RPMI7951 (cell line): ENCODE measurements around the gene RAB31. TPM values are rescaled to one million over a fixed set of nuclear protein-coding genes. Genes with fewer than 3 reads are reported as not detected.
A peak's percentile ranks its signal among the peaks of the same experiment; 100 is the strongest.

Source experiments
- DNase-seq: peaks from one replicate; pipeline ENCODE4 v3.0.0-alpha.2; 2012; ENCODE audit warnings: low read depth
- total RNA-seq: library from RNA; depleted of rRNA; stranded (reverse); fragments of >200 nt; shearing (Covaris generic); gene quantifications from 2 replicates; pipeline ENCODE4 v1.2.3, GENCODE V29; 2014

The RAB31 gene
- total RNA-seq, 1 experiment from 2014 or later, result 41.7 TPM

DNA sequence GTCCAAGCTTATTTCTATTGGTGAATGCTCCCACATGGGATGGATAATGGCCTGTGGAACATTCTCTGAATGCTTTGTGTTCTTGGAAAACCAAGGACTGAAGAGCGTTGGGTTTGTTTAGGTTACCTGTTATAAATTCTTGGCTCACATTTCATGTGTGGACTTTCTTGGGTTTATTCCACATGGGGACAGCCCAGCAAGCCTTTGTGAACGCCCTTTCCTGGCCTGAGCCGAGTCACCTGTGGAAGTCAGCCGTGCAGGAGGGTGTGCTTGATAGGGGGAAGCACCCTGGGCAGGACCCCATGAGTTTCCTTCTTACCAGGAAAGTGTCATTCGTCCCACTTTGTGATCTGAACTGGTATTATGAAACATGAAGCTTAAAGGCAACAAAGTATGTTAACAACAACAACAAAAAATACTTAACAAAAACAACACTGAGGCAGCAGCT is 4.1 kb downstream of the RAB31 start:
- no peak for DNase-seq

DNA sequence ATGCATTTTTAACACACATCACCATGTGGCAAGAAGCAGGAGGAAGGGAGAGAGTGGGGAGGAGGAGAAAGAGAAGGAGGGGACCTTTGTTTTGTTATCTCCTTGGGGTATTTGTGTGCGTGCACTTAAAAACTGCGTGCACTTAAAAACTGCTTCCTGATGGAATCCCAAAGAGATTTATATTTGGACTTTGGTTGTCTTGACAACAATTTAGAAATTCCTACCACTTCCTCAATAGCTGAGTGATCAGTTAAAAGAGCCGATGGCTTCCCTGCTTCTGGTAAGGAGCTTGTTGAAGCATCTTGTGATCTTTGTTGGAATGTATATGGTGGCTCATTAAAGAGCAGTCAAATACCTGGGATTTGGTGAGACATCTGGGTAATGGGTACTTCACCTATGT is 4.5 kb downstream of the RAB31 start:
- DNase-seq, result no peak

DNA sequence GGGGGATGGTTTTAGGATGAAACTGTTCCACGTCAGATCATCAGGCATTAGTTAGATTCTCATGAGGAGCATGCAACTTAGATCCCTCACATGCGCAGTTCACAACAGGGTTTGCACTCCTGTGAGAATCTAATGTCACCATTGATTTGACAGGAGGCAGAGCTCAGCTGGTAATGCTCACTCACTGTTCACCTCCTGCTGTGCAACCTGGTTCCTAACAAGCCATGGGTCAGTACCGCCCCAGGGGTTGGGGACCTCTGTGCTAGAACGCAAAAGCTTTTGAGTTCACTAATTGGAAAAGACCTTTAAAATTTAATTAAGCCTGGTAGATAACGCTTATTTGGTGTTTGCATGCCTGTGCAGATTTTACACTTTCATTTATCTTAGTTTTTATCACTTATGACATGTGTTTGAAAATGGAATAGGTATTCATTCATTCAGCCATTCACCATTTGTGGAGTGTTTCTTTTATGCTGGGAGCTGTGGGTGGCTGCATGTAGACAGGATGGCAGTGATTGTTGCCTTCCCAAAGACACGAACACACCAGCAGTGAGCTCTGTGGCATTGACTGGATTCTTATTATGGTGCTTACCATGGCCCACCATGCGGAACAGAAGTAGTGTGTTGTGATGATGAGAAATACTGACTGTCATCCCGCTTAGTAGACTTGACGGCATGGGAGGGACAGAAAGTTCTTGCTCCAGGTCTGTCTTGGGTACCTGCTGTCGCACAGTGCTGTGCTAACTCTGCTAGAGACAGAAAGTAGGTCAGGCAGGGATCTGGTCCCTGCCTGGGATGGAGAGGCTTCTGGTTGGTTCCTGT is 6.4 kb downstream of the RAB31 start:
- no peak for DNase-seq

DNA sequence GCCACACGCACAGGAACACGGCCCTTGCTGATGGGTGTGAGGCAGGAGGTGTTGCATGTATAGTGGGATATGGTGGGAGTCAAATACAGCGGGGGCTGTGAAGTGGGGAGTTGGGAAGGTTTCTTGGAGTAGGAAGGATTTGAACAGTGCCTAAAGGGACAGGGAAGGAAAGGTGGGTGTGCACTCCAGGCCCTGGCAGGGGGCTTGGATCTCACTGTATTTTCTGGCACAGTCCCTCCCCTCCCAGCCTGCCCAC is 6.9 kb downstream of the RAB31 start:
- no peak for DNase-seq

DNA sequence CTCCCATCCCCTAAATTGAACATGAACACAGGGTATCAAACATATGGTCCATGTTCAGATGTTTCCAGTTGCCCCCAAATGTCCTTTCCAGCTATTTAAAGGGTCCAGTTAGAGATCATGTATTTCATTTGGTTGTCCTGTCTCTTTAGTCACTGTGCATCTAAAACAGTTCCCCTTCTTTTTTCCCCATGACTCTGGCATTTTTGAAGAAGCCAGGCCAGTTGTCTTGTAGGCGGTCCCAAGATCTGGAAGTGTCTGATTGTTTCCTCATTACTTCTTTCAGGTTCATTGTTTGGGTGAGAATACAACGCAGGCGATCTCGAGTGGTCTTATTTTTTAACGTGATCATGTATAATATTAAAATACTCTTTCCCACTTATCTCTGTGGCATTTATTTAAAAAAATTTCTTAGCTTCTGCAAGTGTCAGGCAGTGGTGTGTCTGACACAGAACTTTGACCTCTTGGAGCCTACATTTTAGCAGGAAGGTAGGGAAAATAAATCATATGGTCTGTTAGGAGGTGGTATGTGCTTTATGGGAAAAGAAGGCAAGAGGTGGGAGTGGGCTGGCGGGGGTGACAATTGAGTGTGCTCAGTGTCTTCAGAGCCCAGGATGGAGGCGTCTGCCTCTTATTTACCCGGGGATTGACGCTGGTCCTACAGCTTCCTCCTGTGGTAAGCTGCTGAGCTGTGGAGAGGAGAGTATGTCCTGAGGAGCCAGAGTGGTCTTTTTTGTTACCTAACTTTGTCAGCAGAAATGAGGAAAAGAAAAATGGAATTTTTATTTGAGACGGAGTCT is 8.1 kb downstream of the RAB31 start:
- DNase-seq, result no peak

DNA sequence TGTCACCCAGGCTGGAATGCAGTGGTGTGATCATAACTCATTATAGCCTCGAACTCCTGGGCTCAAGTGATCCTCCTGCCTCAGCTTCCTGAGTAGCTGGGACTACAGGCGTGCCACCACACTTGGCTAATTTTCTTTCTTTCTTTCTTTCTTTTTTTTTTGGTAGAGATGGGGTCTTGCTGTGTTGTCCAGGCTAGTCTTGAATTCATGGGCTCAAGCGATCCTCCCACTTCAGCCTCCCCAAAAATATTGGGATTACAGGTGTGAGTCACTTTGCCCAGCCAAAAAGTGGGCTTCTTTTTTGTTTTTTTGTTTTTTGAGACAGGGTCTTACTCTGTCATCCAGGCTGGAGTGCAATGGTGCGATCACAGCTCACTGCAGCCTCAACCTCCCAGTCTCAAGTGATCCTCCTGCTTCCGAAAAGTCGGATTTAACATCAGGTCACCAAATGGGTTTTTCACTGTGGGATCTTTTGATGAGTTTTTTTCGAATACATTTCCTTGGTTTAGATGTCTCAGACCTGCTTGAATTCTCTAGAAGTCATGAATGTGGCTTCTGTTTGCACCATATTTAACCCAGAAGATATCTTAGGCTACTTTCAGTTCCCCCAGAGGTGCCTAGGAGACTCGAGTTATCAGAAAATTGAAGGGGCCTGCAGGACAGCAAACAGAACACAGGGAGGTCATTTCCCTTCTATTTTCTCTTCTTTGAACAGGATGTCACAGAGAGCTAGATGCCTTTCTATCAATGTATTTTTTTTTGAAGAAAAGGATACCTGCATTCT is 8.9 kb downstream of the RAB31 start:
- no peak for DNase-seq

DNA sequence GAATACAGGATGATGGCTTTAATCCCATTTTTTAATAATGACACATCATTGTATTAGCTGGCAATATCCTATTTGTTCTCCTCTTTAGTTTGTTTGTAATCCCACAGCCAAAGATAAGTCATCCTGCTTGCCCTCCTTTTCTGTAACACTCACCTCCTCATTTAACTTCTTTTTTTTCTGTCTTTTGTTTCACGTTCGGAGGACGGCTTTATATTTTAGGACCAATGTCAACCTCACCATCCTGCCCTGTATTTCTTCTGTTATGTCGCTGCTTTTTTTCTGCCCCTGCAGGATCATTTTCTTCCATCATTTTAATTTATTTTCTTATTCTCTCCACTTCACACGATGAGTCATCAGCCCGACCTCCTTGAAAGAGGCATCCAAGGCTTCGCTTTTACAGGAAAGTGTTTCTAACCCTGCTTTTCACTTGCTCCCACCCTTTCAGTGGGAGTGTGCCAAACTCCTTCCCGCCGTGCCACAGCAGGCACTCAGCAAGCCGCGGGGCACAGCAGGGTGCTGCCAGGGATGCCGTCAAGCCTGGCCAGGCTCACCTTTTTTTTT is 11.4 kb downstream of the RAB31 start:
- peak; percentile 86 for DNase-seq

DNA sequence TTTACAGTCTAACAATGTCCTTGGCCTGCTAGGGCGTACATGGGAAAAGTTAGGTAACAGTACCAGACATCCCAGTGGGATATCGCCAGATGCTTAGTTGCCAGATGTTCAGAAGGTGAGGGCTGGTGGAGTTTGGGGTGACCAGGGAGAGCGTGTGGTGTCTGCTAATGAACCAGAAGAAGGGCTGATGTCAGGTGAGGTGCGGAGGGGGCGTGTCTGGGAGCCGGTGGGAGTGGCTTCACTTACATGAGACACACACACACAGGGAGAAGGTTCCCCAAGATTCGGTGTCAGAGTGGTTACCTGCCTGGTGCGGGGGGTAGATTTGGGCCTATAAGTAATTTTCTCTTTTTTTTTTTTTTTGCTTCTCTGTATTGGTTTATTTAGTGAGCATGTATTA is 12.2 kb downstream of the RAB31 start:
- no peak for DNase-seq

DNA sequence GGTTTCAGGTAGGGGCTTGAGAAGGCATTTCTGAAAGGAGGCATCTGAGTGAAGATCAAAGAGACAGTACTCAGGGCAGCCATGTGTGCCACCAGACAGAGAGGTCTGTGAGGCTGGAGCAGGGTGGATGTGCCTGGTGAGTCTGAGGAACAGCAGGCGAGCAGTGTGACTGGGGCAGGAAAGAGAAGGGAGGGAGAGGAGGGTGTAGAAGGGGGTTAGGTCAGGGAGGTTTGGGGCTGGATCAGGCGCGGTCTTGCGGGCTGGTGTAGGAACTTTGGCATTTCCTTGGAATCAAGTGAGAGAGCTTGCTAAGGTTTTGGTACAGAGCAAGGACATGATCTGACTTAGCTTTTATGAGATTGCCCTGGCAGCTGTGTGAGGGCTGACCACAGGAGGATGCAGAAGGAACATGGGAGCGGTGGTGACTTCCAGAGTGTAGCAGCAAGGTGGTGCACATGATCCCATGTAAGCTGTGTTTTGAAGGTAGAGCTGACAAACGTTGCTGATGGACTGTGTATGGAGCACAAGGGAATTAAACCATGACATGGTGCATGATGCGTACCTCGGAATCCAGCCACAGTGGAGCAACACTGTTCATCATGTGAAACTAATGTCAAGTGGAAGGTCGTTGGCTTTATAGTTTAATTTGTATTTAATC is 13.9 kb downstream of the RAB31 start:
- no peak for DNase-seq

DNA sequence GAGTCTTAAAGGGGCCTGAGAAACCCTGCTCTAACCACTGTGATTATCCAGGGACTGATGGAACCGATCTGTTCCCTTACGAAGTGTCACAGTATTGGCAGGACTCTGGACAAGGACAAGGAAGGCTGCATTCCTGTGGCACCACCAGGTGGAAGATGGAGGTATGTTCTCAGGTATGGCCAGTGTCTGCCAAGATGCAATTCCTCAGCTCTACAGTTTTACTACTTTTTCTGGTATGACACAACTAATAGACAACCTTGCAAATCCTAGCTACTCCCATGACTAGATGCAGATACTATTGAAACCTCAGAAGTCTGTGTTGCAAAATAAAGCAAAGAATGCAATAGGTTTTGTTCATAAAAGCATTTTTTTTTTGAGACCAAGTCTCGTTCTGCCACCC is 14.6 kb downstream of the RAB31 start:
- DNase-seq, result no peak

DNA sequence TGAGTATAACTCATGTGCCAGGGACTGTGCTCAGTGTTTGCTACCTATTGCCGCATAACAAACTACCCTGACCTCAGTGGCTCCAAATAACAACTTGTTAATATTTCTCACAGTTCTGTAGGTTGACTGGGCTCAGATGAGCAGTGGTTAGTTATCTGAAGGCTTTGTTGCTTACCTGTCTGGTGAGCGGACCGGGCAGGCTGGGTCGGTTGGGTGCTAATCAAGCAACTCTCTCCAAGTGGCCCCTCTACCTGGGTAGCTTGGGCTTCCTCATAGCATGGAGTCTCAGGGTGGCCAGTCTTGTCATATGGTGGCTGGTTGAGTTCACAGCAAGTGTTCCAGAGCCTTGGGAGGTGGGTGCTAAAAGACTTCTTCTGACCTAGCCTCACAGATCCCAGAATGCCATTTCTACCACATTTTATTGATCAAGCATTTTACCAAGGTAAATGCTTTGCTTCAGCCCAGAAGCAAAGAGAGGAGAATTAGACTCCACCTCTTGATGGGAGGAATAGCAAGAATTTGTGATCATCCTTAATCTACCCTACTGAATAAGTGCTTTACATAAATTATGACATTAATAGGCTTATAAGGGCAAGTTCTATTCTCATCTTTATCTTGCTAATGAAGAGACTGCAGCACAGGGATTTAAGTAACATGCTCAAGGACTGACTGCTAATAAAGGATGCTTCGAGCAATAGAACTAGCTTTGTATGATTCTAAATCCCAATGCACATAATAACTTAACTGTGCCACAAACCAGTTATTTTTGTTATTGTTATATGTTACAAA is 16.9 kb downstream of the RAB31 start:
- no peak for DNase-seq

DNA sequence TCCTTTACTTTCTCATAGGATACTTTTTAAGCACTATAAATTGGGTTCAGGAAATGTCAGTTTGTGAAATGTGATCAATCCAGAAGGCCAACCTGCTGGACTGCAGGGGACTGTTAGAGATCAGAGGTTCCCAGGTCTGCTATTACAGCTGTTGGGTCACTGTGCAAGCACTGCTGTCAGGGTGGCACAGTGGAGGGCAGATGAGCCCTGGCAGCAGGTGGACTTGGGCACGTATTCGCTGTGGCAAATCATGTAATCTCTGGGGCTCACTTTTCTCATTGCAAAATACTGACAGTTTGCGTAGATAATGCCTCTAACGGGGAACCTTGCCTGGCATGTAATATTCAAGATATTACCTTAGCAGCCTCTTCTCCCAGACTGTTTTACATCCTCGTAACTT is 18.1 kb downstream of the RAB31 start:
- DNase-seq, result no peak

DNA sequence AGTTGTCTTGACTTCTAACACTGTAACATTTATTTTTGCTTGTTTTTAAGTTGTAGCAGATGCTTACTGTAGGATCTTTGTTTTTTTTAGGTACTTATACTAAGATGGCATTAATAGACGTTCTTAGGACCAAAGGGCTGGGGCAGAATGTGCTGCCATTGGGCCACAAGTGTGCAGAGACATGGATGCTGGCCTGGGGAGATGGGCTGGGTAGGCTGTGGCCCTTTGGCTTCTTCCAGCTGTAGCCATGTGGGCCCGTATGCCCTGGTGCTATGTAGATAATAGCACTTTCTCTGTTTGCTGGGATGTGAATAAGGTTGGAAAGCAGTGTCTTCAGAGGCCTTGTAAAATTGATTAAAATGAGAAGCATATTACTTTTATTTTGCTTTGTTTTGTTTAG is 18.8 kb downstream of the RAB31 start:
- DNase-seq, result no peak

DNA sequence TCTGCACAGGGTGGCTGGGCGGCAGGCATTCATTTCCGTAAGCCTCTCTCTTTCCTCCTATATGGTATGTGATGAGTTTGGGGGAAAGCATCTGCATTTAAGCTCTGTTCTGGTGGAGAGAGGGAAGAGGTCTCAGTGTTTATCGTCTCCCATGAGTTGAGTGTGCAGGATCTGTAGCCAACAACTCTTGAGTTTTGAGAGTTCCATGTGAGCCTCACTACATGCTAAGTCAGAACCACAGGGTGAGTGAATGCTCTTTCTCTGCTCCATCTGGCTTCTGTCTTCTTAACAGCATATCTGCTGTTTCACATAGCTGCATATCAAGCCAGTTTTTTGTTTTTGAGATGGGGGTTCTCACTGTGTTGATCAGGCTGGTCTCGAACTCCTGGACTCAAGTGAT is 22.7 kb downstream of the RAB31 start:
- no peak for DNase-seq

DNA sequence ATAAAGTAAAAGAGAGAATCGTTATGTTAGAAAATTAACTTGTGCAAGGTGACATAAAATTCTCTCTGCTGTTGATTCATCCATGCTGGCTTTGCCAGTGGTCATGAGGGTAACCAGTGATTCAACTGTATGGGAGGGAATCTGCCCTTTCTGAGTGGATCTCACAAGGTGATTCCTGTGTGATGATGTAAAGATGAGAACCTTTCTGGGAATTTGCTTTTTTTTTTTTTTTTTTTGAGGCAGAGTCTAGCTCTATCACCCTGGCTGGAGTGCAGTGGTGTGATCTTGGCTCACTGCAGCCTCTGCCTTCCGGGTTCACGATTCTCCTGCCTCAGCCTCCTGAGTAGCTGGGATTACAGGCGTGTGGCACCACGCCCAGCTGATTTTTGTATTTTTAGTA is 23.3 kb downstream of the RAB31 start:
- no peak for DNase-seq

DNA sequence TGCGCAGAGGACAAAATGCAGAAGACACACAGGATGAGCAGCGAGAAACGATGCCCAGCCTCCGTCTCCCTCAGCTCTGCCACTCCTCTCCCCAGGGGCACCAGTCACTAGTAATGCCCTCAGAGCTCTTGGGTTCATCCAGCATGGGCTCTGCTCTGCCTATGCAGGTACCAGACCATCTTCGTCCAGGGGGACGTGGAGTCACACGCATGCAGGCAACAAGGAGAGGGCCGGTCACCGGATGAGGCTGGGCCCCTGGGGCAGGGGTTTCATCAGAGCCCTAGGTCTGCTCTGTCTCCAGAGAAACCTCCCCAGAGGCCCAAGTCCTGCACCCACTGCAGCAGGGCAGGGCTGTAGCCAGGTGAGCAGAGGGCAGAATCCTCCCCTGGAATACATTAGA is 23.9 kb downstream of the RAB31 start:
- no peak for DNase-seq

DNA sequence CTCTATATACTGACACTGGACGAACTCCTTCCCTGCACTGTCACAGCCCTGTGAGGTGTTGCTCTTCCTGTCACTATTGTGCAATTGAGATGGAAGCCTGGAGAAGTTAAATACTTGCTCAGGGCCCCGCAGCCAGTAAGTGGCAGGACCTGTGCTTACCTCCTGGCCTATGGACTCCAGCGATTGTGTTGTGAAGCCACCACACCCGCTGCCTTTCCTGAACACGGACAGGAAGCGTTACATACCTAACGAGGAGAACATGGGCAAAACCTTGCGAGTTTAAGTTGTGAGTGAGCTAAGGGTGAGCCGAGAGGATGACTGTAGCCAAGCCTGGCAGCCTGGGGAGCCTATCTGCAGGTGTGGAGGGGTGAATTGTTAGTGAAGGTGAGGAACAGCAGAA is 26.1 kb downstream of the RAB31 start:
- DNase-seq, result no peak

DNA sequence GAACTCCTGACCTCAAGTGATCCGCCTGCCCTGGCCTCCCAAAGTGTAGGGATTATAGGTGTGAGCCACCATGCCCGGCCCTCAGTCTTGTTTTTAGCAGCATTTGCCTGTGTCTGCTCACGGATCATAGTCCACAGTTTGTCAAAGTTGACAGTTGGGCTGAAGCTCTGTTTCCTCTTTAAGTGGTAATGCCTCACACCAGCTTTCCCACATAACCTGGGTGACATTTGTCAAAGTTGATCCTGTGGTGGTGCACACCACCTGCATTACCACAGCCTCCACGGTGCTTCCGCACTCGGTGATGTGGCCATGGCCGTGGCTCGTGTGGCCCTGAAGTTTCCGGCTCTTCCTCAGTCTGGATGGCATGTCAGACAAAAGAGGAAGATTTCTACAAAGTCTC is 27.1 kb downstream of the RAB31 start:
- no peak for DNase-seq

DNA sequence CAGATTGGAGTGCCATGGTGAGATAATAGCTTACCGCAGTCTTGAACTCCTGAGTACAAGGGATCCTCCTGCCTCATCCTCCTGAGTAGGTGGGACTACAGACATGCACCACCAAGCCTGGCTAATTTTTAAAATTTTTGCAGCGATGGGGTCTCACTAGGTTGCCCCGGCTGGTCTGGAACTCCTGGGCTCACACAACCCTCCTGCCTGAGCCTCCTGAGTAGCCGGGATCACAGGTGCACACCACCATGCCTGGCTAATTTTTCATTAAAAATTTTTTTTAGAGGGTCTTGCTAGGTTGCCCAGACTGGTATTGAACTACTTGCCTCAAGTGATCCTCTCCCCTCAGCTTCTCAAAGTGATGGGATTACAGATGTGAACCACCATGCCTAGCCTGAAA is 27.8 kb downstream of the RAB31 start:
- DNase-seq, result no peak

DNA sequence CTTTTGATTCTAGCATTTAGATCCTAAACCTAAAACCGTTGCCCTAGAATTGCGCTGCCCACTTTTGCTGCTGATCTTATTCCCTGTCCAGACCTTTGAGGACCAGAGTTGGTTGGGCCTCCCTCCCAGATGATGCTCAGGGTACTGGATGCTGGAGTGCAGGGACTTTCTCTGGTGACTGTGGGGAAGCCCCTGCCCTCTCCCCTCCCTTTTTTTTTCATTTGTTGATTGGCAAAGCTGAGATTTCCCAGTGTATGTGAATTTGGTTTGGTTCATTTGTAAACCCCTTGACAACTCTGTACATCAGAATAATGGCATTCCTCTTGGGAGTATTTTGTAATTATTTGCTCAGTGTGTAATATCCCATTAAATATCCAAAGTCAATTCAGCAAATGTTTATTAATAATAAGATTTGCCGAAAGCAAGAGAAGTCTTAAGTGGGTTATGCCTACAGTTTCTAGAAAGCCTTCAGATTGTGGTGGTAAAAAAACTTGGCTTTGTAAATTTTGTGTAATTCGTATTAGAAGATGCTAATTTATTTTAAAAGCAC is 28.3 kb downstream of the RAB31 start:
- no peak for DNase-seq

DNA sequence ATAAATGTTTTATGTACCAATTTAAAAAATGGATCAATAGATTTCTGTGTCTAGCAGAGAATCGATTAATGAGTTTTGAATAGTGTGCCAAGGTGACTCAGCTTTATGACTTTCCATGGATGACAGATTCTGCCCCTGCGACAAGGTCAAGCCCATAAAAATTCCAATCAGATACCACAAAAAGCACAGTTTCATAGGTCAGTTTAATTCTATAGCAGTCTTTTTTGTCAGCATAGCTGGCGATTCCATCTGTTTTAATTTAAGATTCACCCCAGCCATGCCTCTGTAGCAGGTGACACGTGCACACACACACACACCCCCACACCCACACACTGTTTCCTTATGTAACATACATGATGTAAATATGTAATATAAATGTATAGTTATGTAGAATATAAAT is 28.9 kb downstream of the RAB31 start:
- peak; percentile 59 for DNase-seq
